Measurements from ENCODE around the gene TNIK.

TNIK gene

GRCh38 chr3:171163101-171164066, 296.8 kb downstream of the TNIK start:
- Histone ChIP-seq H3K4me3 (ENCODE audit: low read depth, low read length) (no peak overlapping the region), H3K36me3 (ENCODE audit: control insufficient read depth, insufficient read depth, low read length) (peaks cover 4% of the 10 kb centered on the region), H3K27ac (no peak overlapping the region), H3K4me1 (no peaks in the 10 kb centered on the region), H3K27me3 (ENCODE audit: control insufficient read depth, insufficient read depth, low read length) (no peaks in the 10 kb centered on the region), H2AFZ (no peak overlapping the region), H3K9ac (no peak overlapping the region), H3K9me3 (ENCODE audit: control insufficient read depth, low read length) (no peaks in the 10 kb centered on the region), H3K4me2 (ENCODE audit: low read length) (no peak overlapping the region), H3K79me2 (no peaks in the 10 kb centered on the region)
- TF ChIP-seq, protein P1, sequence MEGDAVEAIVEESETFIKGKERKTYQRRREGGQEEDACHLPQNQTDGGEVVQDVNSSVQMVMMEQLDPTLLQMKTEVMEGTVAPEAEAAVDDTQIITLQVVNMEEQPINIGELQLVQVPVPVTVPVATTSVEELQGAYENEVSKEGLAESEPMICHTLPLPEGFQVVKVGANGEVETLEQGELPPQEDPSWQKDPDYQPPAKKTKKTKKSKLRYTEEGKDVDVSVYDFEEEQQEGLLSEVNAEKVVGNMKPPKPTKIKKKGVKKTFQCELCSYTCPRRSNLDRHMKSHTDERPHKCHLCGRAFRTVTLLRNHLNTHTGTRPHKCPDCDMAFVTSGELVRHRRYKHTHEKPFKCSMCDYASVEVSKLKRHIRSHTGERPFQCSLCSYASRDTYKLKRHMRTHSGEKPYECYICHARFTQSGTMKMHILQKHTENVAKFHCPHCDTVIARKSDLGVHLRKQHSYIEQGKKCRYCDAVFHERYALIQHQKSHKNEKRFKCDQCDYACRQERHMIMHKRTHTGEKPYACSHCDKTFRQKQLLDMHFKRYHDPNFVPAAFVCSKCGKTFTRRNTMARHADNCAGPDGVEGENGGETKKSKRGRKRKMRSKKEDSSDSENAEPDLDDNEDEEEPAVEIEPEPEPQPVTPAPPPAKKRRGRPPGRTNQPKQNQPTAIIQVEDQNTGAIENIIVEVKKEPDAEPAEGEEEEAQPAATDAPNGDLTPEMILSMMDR (IDR thresholded peaks at IDR 0.05), result peak; percentile 28

DNA sequence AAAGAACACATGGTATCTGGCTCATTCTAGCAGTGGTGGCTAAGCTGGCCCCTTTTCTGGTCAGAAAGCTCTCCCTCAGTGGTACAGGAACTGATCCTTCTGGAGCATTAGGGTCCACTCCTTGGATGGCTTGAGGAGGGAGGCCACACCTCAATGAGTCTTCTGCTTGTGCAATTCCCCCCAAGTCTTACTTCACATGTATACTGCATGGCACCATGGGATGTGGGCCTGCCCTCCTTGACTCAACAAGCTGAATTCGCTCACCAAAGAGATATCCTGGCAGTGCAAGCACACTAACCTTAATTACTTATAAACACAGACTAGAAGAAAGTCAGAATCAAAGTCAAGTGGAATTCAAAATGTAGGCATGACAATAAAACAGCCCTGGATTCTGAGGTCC, 299.9 kb downstream of the TNIK start:
- Histone ChIP-seq H3K27me3 (ENCODE audit: control insufficient read depth, insufficient read depth, low read length) (no peaks in the 10 kb centered on the region), H3K9me3 (ENCODE audit: control insufficient read depth, low read length) (no peaks in the 10 kb centered on the region), H3K36me3 (ENCODE audit: control insufficient read depth, insufficient read depth, low read length) (peaks cover 4% of the 10 kb centered on the region), H2AFZ (no peak overlapping the region), H3K4me2 (ENCODE audit: low read length) (no peak overlapping the region), H3K4me3 (ENCODE audit: low read depth, low read length) (no peak overlapping the region), H3K4me1 (no peaks in the 10 kb centered on the region), H3K9ac (no peak overlapping the region), H3K27ac (no peak overlapping the region), H3K79me2 (no peaks in the 10 kb centered on the region)
- TF ChIP-seq, protein P1 (IDR thresholded peaks at IDR 0.05), result no peak

GRCh38 chr3:171159822-171160157, 300.4 kb downstream of the TNIK start:
- TF ChIP-seq, protein P1 (IDR thresholded peaks at IDR 0.05), result no peak

DNA sequence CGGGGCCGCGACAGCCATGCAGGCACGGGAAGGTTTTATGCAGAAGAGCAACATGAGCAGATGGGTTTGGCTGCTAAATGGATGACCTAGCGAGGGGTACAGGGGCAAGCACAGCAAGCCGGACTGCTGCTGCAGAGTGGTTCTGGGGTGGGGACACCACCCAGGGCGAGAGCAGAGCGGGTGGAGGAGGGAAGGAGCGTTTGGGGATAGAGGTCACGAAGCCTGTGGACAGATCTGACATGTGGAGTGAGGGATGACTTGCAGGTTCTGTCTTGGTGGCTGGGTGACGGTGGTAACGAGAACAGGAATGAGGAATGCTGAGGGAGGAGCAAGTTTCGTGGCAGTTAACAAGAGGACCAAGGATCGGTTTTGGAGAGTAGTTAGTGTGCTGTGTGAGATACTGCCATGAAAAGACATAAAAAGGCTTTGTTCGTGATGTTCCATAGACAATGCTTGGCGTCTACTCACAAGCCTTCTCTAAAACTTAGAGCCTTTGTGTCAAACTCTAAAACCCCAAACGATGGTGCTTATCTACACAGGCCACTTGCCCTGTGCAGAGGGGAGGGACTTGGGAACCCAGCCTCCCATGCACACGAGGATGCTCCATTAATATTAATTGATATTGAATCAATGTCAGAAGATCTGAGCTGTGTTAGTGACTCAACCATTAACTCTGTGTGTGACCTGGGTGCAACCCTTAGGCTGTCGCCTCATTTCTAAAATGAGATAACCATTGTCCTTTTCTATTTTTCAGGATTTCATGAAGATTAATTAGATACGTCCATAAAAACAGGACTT, 301.0 kb downstream of the TNIK start:
- Histone ChIP-seq H3K4me1 (no peaks in the 10 kb centered on the region), H3K27me3 (ENCODE audit: control insufficient read depth, insufficient read depth, low read length) (no peaks in the 10 kb centered on the region), H3K36me3 (ENCODE audit: control insufficient read depth, insufficient read depth, low read length) (peaks cover 4% of the 10 kb centered on the region), H3K27ac (no peak overlapping the region), H3K9ac (no peak overlapping the region), H3K9me3 (ENCODE audit: control insufficient read depth, low read length) (no peaks in the 10 kb centered on the region), H3K4me2 (ENCODE audit: low read length) (no peak overlapping the region), H3K4me3 (ENCODE audit: low read depth, low read length) (no peak overlapping the region), H3K79me2 (no peaks in the 10 kb centered on the region), H2AFZ (no peak overlapping the region)
- TF ChIP-seq, protein P1 (IDR thresholded peaks at IDR 0.05), result no peak

More at GRCh38 chr3:171159822-171160157, 300.4 kb downstream of the TNIK start:
- H3K9me3 ChIP-seq (ENCODE audit: control insufficient read depth, low read length), result no peaks in the 10 kb centered on the region
- H2AFZ ChIP-seq, result no peak overlapping the region
- no peak overlapping the region for H3K4me3 ChIP-seq (ENCODE audit: low read depth, low read length)
- H3K9ac ChIP-seq, result no peak overlapping the region
- no peaks in the 10 kb centered on the region for H3K79me2 ChIP-seq
- H3K27ac ChIP-seq, result no peak overlapping the region
- peaks cover 4% of the 10 kb centered on the region for H3K36me3 ChIP-seq (ENCODE audit: control insufficient read depth, insufficient read depth, low read length)
- no peak overlapping the region for H3K4me2 ChIP-seq (ENCODE audit: low read length)
- H3K27me3 ChIP-seq (ENCODE audit: control insufficient read depth, insufficient read depth, low read length), result no peaks in the 10 kb centered on the region
- no peaks in the 10 kb centered on the region for H3K4me1 ChIP-seq
